ENCODE data around the gene DRAM2.

GRCh38 chr1:111110197-111110899, 29.5 kb downstream of the DRAM2 start:
- TF ChIP-seq POLR2A (IDR thresholded peaks at IDR 0.05) = no peak
- no peak for TF ChIP-seq CTCF (IDR thresholded peaks at IDR 0.05)
